22Rv1 (cell line): Measurements from ENCODE around the gene CFAP97.

ENCODE experiments used
- H3K27ac ChIP-seq: fragments of 450-650 bp; 2 replicates; pipeline ENCODE4 v1.5.1; 2017
- CTCF ChIP-seq: fragments of 450-650 bp; IDR thresholded peaks from 2 replicates; pipeline ENCODE4 v1.5.1; 2017; ENCODE audit warnings: mild to moderate bottlenecking
- ZFX ChIP-seq: fragments of 450-650 bp; IDR thresholded peaks from 2 replicates; pipeline ENCODE4 v1.6.1; 2017; ENCODE audit warnings: antibody characterized with exemption, borderline replicate concordance

CFAP97 gene

DNA sequence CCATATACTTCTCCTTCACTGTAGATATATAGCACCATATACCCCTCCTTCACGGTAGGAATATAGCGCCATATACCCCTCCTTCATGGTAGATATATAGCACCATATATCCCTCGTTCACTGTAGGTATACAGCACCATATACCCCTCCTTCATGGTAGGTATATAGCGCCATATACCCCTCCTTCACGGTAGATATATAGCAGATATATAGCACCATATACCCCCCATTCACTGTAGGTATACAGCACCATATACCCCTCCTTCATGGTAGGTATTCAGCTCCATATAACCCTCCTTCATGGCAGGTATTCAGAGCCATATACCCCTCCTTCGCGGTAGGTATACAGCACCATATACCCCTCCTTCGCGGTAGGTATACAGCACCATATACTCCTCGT, 18.1 kb upstream of the CFAP97 start:
- TF ChIP-seq ZFX (no peak), CTCF (no peak)
- no peak overlapping the region for H3K27ac ChIP-seq

- TF ChIP-seq ZFX (no peak), CTCF (no peak)
- H3K27ac ChIP-seq, result no peak overlapping the region
Observed at GRCh38 chr4:185221491-185221890, 17.7 kb upstream of the CFAP97 start.

GRCh38 chr4:185219551-185220344, 15.9 kb upstream of the CFAP97 start:
- H3K27ac ChIP-seq, result no peak overlapping the region
- TF ChIP-seq ZFX, result no peak
- no peak for TF ChIP-seq CTCF

DNA sequence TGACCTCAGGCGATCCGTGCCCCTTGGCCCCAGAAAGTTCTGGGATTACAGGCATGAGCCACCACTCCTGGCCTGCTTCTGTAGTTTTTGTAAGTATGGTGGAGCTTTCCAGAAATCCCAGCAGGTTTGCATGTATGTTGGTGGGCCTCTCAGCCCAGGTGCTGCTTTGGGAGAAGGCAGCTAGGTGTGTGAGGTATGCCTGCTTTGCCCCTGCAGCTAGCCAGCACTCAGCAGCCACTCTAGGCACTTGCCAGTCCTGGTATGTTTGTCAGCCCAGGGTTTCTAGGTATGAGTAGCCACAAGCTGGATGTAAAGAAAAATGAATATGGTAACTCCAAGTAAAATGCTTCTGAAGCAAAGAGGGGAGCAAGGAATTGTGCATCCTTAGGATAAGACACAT, 14.5 kb upstream of the CFAP97 start:
- no peak for TF ChIP-seq CTCF
- H3K27ac ChIP-seq, result no peak overlapping the region

GRCh38 chr4:185217408-185217975, 13.7 kb upstream of the CFAP97 start:
- TF ChIP-seq CTCF (no peak), ZFX (no peak)
- H3K27ac ChIP-seq, result no peak overlapping the region

DNA sequence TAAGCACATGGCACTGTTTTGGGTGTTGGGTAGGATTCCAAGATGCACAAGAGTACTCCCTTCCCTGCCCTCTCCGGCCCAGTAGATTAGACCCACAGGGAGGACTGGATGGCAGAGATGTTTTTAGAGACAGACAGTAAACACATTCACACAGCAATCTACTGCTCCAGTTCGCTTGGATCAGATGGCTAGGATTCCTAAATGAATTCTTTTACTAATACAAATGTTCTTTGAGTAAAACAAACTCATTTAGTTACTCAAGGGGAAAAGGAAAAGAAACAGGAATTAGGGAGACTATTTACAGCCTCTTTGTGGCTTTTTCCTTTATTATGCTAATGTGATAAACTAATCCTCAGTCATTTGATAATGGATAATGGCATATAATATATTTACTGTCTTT, 11.5 kb upstream of the CFAP97 start:
- TF ChIP-seq CTCF (no peak), ZFX (no peak)
- H3K27ac ChIP-seq, result no peak overlapping the region

- TF ChIP-seq CTCF, result no peak
- no peak for TF ChIP-seq ZFX
- no peak overlapping the region for H3K27ac ChIP-seq
Observed at GRCh38 chr4:185213877-185214276, 10.1 kb upstream of the CFAP97 start.
